SK-MEL-5 (cell line): ENCODE data around the gene MYRIP. TPM values are rescaled to one million over a fixed set of nuclear protein-coding genes. Genes with fewer than 3 reads are reported as not detected.
"Not testable (repeated sequence)": the region's sequence is repeated elsewhere in the genome, so short reads cannot be mapped to it uniquely, and the experiment has no call there.

Source experiments
- DNase-seq: peaks from one replicate; pipeline ENCODE4 v3.0.0-alpha.2; 2016; ENCODE audit warnings: low read depth, low spot score
- in situ Hi-C: cut with HindIII; loops from 2 replicates; pipeline ENCODE4 v1.10.0; 2016; ENCODE audit warnings: low sequenced_read_pairs, high pct_unique_total_duplicates, low pct_unique_long_range_greater_than_20kb
- total RNA-seq: library from RNA; depleted of rRNA; stranded (reverse); fragments of >200 nt; shearing (Covaris generic); gene quantifications from 2 replicates; pipeline ENCODE4 v1.2.3, GENCODE V29; 2014

Gene MYRIP
- total RNA-seq, 1 experiment from 2014 or later, result 0.21 TPM

DNA sequence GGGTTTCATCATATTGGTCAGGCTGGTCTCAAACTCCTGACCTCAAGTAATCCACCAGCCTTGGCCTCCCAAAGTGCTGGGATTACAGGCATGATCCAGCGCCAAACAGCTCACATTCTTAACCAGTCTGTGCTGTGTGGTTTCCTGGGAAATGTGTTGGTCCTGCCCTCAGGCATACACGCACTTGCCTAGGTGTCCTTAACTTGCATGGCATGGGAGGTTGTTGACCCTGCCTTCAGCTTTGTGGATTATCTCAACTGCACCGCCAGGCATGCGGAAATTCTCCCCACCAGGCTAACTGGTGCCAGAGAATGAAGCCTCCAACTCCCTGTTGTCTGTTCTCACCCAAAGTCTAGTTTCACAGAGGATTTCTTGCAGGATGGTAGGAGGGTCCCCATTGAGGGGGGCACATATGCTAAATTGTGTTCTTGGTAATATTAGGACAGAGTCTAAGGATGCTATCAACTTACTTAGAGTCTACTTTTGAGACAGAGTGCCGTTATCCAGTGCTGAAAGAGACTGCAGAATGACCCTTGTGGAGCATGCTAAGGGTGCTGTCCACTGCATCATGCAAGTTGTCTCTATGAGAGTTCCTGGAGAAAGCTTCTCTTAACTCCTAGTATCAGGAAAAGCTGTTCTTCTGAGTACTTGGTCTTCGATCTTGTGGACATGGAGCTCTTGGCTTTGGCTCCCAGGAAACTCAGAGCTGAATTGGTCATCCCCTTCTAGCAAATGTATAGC lies 438.5 kb downstream of the MYRIP start:
- in situ Hi-C loops, result no loop called here
- no peak for DNase-seq

DNA sequence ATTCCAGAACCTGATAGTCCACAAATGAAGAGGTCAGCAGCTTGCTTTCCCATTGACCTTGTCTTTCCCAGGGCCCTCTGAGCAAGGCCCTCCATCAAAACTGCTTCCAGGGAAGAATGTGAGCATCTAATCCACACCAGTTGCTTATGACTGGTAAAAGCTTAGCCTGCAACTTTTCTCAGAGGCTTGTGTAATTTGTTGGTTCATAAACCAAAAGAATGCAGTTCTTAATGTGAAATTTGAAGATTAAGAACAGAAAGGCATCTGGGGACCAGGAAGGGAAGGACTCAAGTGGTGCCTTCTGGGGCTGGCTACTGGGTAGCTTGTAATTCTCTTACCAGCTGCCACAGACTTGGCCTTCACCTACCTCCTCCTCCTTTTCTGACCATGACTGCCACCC lies 439.2 kb downstream of the MYRIP start:
- DNase-seq, result no peak
- in situ Hi-C loops, result no loop called here

DNA sequence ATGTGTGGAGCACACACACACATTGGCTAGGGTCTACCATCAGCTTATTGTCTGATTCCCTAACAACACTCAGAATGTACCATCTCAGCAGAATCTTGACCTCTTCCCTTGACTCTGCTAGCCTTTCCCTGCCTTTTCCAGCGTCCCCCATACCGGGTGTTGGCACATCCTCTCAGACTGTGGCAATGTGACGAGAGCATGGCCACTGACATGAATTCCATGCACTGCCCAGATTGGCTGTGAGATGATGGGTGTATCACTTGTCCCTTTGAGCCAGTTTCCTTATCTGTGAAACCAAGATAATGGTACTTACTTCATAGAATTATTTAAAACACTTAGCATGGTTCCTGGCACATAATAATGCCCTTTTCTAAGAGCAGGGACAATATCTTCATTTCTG lies 439.8 kb downstream of the MYRIP start:
- in situ Hi-C loops, result no loop called here
- no peak for DNase-seq

DNA sequence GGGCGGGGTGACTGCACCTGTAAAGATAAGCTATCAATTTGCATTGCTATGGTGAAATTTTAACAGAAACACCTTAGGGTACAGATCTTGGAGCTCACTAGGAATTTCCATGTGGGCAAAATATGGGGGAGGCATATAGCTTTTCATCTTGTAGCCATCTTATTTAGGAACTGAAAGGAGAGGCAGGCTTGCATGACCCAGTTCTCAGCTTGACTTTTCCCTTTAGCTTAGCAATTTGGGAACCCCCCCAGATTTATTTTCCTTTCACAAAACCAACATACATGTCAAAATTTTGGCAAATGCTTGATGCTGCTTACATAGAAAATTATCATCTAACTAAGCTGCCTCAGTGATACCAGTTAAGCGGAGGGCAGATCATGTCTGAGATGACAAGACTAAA lies 445.1 kb downstream of the MYRIP start:
- in situ Hi-C loops, result no loop called here
- no peak for DNase-seq

DNA sequence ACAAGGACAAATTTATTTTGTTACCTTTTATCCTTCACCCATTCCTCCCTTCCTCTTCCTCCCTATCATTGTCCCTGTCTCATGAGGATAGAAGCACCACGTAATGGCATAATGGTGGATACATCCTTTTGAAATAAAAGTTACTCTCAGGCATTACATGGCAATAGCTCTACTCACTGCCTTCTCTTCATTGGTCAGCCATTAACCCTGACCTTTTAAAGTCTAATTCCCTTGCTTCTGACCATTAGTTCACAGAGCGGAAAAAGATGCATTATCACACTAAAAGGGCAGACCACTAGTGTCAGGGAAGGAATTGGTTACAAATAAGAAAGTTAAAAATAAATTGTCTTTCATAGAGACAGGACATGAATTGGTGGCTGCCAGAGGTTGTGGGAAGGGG lies 445.5 kb downstream of the MYRIP start:
- DNase-seq, result no peak
- in situ Hi-C loops, result no loop called here

DNA sequence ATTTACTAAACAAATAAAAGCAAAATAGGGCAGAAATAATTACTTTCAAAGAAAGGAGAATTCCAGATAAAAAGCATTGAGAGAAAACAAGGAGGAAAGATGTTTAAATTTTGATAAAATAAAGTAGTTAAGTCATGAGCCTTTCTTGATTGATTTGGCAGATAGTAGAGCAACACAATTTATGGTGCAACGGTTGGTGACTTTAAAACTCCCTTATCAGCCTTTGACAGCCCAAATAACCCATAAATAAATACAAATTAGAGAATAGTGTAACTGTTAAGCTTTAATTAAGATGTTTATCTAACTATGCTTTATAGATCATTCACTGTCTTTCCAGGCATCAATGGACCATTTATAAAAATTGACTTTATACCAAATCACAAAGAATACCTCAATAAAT lies 446.1 kb downstream of the MYRIP start:
- no peak for DNase-seq

DNA sequence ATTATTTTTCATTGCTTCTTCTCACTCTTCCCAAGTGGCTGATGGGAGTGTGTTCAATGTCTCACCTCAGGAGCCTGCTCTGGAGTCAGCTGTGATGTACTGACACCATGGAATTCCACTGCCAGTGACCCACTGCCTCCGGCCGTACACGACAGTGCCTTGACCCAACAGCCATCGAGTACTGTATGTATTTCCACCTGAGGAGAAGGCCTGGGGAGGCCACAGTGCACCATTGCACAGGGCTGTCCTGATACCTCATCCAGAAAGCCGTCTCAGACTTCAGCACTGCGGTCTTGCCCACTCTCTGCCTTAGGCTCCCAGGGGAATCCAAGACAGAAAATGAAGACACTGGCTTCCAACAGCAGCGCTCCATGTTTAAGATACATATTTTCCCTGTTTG lies 448.7 kb downstream of the MYRIP start:
- peak; percentile 4 for DNase-seq

More for the DNA sequence above, 446.1 kb downstream of the MYRIP start:
- in situ Hi-C loops, result no loop called here

DNA sequence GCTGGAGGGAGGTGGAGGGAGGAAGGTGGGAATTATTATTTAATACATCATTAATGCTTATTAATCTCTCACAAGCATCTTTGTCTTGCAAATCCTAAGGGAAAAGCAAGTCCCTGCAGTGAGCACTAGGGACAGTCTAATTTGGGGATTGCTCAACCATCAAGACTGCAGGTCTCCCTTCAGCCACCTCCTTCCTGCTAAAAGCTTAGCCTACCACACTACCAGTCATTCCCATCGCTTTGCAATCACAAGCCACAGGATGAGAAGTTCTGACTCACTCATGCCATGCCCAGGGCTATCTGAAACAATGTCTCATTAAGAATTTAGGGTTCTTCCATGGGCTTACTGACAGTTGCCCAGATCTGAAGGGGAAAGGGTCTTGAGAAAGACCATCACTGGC lies 449.1 kb downstream of the MYRIP start:
- peak; percentile 80 for DNase-seq
- in situ Hi-C loops, result no loop called here

More for the DNA sequence above, 448.7 kb downstream of the MYRIP start:
- in situ Hi-C loops, result no loop called here

DNA sequence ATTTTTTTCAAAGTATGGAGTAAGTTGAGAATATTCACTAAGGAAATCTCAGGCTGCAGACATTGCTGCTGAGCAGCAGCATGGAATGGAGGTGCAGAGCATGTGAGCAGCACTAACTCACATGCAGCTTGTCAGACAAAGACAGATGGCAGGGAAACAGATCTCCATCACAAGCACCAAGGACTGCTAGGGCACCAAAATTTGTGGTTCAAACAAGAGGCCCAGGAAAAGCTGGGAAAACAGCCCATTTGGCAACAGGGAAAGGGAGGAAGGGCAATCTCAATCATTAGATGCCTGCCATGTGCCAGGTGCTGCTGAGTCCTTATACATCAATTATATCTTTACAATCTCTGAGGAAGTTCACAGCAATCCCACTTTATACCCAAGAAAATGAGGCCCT lies 452.9 kb downstream of the MYRIP start:
- DNase-seq, result no peak
- in situ Hi-C loops, result no loop called here

DNA sequence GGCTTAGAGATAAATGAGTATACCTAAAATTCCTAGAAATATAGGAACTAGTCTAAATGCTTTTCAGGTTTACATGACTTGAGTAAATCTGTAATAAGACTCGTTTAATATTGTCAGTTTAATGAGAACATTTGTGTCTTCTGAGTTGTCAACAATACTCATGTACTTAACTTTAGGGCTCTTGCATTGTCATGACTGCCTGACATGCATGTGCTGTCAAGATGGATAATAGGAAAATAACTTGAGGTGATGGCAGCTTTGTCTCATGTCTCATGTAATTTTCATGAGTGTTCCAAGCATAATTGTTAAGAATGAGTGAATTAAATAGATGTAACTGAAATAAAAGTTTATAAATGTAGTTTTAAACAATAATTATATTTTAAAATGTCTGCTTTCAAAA lies 455.0 kb downstream of the MYRIP start:
- no peak for DNase-seq
- in situ Hi-C loops, result no loop called here

DNA sequence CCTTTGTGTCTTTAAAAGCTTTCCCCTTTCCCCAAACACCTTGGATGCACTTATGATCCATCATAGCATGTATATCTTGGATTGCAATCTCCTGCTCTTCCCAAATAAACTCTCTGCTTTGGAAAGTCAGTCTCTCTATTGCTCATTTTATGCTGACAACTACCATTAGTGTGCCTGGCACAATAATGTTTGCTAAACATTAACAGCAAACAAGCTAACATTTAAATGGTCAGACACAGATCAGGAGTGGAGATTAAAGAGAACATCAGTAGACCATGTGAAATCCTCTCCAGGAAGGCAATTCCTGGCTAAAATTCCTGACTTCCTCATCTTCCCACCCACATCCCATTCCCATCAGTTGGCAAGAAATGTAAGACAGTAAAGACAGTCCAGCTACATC lies 455.8 kb downstream of the MYRIP start:
- in situ Hi-C loops, result no loop called here
- DNase-seq, result no peak

DNA sequence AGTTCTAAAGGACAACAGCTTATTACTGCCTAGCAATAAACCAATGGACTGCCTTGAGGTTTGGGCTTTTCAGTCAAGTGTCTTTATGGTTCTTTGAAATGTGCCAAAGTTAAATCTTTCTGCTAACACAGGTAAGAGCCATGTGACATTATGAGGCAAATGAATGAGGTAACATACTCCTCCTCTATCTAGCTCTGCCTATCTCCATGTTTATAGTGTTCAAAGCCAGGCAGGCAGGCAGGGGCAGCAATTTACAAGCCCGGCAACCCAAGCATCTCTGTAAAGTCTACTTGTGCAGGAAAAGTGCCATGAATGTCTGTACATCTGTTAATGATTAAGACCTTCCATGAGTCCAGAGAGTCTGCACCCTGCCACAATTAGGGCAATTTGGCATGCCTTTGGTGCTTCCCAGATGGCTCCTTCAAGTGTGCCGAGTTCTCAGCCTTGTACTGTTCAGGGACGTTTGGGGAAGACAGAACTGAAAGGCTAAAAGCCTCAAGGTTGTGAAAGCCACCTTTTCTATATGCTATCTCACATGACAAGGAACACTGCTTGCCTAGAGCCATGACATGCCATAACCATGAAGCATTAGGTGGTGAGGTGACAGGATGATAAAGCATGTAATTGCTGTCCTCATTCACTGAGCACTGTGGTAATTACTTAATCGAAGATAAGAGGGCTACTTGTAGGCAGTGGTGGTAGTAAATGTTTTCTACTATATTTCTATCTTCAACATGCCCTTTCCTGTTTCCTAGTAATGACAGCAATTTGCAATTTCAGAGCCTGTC lies 458.7 kb downstream of the MYRIP start:
- DNase-seq, result no peak
- in situ Hi-C loops, result no loop called here

DNA sequence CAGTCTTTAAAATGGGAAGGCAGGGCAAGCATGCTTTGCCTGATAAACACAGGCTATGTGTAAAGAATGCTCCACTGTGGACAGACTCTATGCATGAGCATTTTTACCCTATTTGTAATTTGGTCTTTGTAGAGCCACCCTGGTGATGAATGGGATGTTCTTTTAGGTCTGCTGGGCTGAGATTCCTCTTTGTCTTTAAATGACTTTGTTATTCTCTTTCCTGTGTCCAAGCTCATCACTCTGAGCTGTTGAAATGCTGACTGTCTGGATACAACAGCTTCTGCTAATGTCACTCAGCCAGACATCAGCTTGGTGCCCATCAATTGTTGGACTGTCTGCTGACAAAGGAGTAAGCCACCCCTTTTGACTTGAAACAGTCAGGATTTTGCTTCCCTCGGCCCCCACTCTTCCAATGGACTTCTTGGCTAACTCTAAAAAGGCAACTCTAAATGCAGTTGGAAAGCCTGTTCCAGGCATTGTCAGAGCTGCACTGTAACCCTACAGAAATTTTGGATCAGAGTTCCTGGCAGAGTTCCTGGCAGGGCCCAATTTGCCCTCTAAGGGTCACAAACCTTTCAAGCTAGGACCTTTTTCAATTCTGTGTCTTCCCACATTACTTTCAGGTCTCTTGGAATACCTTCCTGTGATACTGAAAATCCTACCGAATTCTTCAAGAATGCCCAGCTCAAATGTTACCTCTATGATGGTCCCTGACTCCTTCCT lies 459.6 kb downstream of the MYRIP start:
- DNase-seq, result no peak
- in situ Hi-C loops, result no loop called here

DNA sequence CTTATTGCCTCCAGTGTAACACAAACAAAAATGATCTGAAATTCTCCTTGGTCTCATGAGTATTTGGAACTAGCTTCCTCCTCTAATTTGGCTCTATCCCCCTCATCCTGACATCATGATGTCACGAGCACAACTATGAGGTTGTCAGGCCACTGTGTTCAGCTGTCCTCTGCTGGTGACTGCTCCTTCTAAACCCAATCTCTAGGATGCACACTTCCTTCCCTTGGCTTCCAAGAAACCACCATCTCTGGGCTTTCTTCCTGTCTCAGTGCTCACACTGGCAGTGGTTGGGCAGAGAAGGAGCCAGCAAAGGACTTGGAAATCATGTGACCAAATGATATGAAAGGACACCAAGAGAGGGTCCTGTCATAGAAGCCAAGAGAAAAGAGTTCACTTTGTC lies 469.4 kb downstream of the MYRIP start:
- no peak for DNase-seq
- in situ Hi-C loops, result no loop called here

DNA sequence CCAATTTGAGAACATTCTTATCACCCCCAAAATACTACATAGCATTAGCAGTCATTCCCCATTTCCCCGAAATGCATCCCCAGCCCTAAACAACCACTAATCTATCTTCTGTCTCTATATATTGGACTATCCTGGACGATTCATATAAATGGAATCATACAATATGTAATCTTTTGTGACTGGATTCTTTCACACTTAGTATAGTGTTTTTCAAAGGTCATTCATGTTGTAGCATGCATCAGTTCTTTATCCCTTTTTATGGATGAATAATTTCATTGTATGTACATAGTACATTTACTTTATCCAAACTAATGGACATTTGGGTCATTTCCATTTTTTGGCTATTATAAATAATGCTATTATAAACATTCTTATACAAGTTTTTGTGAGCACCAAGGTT lies 472.6 kb downstream of the MYRIP start:
- DNase-seq, result no peak

DNA sequence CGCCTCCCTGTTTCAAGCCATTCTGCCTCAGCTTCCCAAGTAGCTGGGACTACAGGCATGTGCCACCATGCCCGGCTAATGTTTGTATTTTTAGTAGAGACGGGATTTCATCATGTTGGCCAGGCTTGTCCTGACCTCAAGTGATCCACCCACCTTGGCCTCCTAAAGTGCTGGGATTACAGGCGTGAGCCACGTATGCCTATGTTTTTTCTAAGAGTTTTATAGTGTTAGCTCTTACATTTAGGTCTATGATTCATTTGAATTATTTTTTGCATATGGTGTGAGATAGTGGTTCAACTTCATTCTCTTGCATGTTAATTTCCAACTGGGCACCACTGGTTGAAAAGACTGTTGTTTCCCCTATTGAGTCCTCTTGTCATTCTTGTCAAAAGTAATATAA lies 473.6 kb downstream of the MYRIP start:
- in situ Hi-C loops, DNase-seq: not testable (repeated sequence)

More for the DNA sequence above, 472.6 kb downstream of the MYRIP start:
- in situ Hi-C loops, result no loop called here

DNA sequence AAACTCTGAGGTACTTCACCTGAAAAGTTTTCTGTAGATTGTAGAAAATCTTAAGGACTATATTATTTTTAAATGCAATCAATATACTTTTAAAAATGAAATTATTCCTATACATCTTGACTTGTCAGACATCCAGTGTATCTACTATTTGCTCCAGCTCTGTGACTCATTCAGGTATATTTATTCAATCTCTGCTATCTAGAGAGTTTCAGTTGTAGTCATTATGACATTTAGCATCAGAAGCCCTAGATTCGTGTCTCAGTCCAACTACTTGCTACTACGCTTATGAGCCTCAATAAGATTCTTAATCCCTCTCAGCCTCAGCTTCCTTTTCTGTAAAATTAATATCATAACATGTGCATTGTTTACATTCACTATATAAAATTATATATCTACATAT lies 477.8 kb downstream of the MYRIP start:
- in situ Hi-C loops, result no loop called here
- no peak for DNase-seq

DNA sequence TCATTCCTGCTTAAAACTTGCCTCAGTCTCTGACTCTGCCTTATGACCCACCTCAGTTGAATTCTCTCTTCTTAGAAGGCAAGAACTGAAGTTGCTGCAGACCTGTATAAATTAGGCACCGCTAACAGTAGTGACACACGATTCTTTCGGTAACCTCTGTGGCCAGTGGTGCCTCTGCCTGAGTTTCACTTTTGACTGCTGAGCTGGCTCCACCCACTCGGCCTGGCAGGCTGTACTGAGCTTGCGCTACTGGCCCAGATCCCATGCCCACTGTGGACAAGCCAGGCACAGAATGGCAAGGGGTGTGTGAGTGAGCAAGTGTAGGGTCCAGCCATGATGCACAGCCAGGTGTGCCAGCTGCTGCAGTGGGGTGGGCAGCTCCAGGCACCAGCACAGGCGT lies 481.0 kb downstream of the MYRIP start:
- DNase-seq, result no peak
- in situ Hi-C loops, result no loop called here
